Osteocyte (in vitro differentiated cells): ENCODE measurements around the gene GPR132. TPM values are rescaled to one million over a fixed set of nuclear protein-coding genes. Genes with fewer than 3 reads are reported as not detected.
A peak's percentile ranks its signal among the peaks of the same experiment; 100 is the strongest.

Source experiments
- DNase-seq: peaks from one replicate; pipeline ENCODE4 v3.0.0; 2021; ENCODE audit warnings: mixed read lengths; ENCODE audit not compliant: unreplicated experiment; ENCODE audit errors: extremely low spot score
- H3K27ac Mint-ChIP-seq: one replicate; pipeline ENCODE4 v1.8.0; 2021; ENCODE audit warnings: mild to moderate bottlenecking, mixed read lengths; ENCODE audit not compliant: unreplicated experiment
- H3K27me3 Mint-ChIP-seq: one replicate; pipeline ENCODE4 v1.8.0; 2021; ENCODE audit warnings: mixed read lengths; ENCODE audit not compliant: unreplicated experiment
- H3K36me3 Mint-ChIP-seq: one replicate; pipeline ENCODE4 v1.8.0; 2021; ENCODE audit warnings: mixed read lengths; ENCODE audit not compliant: unreplicated experiment
- H3K4me1 Mint-ChIP-seq: one replicate; pipeline ENCODE4 v1.8.0; 2021; ENCODE audit warnings: mixed read lengths; ENCODE audit not compliant: unreplicated experiment
- H3K4me3 Mint-ChIP-seq: one replicate; pipeline ENCODE4 v1.8.0; 2021; ENCODE audit warnings: mild to moderate bottlenecking, moderate library complexity, mixed read lengths; ENCODE audit not compliant: unreplicated experiment
- H3K9me3 Mint-ChIP-seq: one replicate; pipeline ENCODE4 v1.8.0; 2021; ENCODE audit warnings: mixed read lengths; ENCODE audit not compliant: unreplicated experiment
- total RNA-seq: library from RNA; stranded (reverse); gene quantifications from 2 replicates; pipeline ENCODE4 v1.2.1, GENCODE V29; 2021
- TF ChIP-seq, protein P1 (sequence below): fragments of 200-600 bp; sonication (generic); IDR thresholded peaks from 2 replicates; pipeline ENCODE4 v1.5.0; 2021; ENCODE audit warnings: antibody characterized with exemption, mild to moderate bottlenecking, moderate library complexity

Gene GPR132
- total RNA-seq, 1 donor from 2014 or later = 0.24 TPM

DNA sequence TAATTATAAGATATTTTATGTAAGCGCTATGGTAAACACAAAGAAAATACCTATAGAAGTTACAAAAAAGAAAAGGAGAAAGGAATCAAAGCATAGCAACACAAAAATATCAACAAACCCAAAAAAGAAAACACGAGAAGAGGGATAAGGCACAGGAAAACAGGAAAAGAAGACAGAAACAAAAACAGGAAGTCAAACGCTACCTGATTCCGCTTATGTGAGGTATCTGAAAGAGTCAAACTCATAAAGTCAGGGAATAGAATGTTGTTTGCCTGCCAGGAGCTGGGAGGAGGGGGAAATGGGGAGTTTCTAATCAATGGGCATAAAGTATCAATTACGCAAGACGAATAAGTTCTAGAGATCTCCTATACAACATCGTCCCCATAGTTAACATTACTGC, 39.9 kb upstream of the GPR132 start:
- peaks cover 70% of the 10 kb centered on the region for H3K27me3 Mint-ChIP-seq
- no peaks in the 10 kb centered on the region for H3K4me1 Mint-ChIP-seq
- H3K36me3 Mint-ChIP-seq = peaks cover 5% of the 10 kb centered on the region
- TF ChIP-seq, protein P1, sequence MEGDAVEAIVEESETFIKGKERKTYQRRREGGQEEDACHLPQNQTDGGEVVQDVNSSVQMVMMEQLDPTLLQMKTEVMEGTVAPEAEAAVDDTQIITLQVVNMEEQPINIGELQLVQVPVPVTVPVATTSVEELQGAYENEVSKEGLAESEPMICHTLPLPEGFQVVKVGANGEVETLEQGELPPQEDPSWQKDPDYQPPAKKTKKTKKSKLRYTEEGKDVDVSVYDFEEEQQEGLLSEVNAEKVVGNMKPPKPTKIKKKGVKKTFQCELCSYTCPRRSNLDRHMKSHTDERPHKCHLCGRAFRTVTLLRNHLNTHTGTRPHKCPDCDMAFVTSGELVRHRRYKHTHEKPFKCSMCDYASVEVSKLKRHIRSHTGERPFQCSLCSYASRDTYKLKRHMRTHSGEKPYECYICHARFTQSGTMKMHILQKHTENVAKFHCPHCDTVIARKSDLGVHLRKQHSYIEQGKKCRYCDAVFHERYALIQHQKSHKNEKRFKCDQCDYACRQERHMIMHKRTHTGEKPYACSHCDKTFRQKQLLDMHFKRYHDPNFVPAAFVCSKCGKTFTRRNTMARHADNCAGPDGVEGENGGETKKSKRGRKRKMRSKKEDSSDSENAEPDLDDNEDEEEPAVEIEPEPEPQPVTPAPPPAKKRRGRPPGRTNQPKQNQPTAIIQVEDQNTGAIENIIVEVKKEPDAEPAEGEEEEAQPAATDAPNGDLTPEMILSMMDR = no peak
- no peak overlapping the region for H3K27ac Mint-ChIP-seq
- H3K9me3 Mint-ChIP-seq = peaks cover 7% of the 10 kb centered on the region
- DNase-seq = no peak
- no peak overlapping the region for H3K4me3 Mint-ChIP-seq

DNA sequence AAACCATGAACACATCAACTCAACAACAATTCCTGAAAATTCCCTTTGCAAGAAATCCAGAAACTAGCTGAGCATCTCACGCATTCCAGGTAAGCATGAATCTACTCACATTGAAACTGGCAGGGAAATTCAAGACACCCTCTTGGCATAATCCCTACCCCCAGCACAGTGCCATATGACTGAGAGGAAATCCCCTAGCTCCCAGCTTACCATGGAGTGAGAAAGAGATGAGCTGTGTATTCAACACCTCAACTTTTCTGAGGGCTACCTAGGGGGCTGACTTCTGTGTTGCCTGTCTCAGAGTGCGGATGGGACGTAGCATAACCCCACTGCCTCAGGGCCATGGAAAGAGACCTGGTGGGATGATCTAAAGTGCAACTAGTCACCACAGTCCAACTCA, 37.7 kb upstream of the GPR132 start:
- H3K27me3 Mint-ChIP-seq = peaks cover 67% of the 10 kb centered on the region
- peaks cover 20% of the 10 kb centered on the region for H3K9me3 Mint-ChIP-seq
- DNase-seq = peak; percentile 57
- peaks cover 5% of the 10 kb centered on the region for H3K36me3 Mint-ChIP-seq
- TF ChIP-seq, protein P1 = no peak
- no peak overlapping the region for H3K27ac Mint-ChIP-seq
- H3K4me1 Mint-ChIP-seq = no peaks in the 10 kb centered on the region
- no peak overlapping the region for H3K4me3 Mint-ChIP-seq

DNA sequence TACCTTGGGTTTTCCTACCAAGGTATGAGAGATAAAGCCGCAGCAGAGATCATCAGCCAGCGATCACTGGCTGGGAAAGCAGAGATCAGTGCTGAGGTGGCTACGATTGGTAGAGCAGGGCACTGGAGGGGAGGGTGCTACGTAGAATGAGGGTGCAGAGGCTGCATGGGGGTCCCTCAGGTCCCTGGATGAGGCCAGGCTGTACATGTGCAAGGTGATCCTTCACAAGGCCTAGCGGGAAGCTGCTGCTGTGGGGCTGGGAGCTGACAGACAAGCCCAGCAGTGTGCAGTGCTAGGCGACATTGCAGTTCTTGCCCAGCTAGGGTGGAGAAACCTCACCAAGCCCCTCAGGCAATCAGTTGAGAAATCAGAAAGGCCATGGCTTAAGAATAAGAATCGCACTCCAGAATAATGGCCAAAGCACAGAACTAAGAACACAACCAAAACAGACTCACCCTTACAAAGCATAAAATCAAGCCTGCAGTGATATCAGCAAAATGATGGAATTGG, 37.2 kb upstream of the GPR132 start:
- peaks cover 20% of the 10 kb centered on the region for H3K9me3 Mint-ChIP-seq
- H3K4me3 Mint-ChIP-seq = no peak overlapping the region
- H3K27me3 Mint-ChIP-seq = peaks cover 64% of the 10 kb centered on the region
- peaks cover 5% of the 10 kb centered on the region for H3K36me3 Mint-ChIP-seq
- no peaks in the 10 kb centered on the region for H3K4me1 Mint-ChIP-seq
- no peak overlapping the region for H3K27ac Mint-ChIP-seq
- DNase-seq = no peak
- TF ChIP-seq, protein P1 = no peak

DNA sequence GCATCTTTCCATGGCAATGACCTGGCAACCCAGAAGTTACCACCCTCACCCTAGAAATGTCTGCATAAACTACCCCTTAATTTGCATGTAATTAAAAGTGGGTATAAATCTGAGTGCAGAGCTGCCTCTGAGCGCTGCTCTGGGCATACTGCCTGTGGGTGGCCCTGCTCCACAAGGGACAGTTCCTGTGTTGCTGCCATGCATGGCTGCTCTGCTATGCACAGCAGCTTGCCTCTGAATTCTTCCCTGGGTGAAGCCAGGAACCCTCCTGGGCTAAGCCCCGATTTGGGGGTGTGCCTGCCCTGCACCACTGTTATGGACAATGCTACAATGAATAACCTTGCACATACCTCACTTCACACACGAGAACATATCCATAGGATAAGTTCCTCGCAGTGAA, 35.7 kb upstream of the GPR132 start:
- DNase-seq = no peak
- TF ChIP-seq, protein P1 = no peak
- Mint-ChIP-seq H3K4me3 (no peak overlapping the region), H3K9me3 (peaks cover 20% of the 10 kb centered on the region), H3K4me1 (no peaks in the 10 kb centered on the region), H3K27me3 (peaks cover 50% of the 10 kb centered on the region), H3K27ac (no peak overlapping the region), H3K36me3 (peaks cover 5% of the 10 kb centered on the region)

DNA sequence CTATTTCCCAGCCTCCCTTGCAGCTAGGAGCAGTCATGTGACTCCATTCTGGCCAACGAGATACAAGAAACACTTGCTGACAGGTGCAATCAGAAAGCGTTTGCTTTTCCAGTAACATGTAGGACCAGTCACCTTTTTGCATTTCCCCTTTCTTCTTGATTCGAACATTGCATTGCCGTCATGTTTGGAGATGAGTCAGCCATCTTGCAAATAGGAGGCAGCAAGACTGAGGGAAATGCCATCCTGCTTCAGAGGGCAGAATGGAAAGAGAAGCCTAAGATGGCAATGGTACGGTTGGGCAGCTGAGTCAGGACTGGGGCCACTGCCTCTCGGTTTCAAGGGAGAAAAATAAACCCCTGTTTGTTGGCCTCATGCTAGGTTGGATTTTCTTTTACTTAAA, 34.5 kb upstream of the GPR132 start:
- peaks cover 5% of the 10 kb centered on the region for H3K36me3 Mint-ChIP-seq
- no peak for DNase-seq
- no peaks in the 10 kb centered on the region for H3K4me1 Mint-ChIP-seq
- H3K27ac Mint-ChIP-seq = no peak overlapping the region
- no peak overlapping the region for H3K4me3 Mint-ChIP-seq
- peaks cover 42% of the 10 kb centered on the region for H3K27me3 Mint-ChIP-seq
- peaks cover 20% of the 10 kb centered on the region for H3K9me3 Mint-ChIP-seq
- TF ChIP-seq, protein P1 = no peak
